K562 treated with DMSO at 1 percent for 4 hours (cell line): ENCODE measurements around the gene FMO1. TPM values are rescaled to one million over a fixed set of nuclear protein-coding genes. Genes with fewer than 3 reads are reported as not detected.

Source experiments
- total RNA-seq: library from RNA; unstranded; fragments of 300-600 nt; gene quantifications from 2 replicates; pipeline ENCODE4 v1.2.3, GENCODE V29; 2022; ENCODE audit not compliant: insufficient read depth

The FMO1 gene
- not detected in 2 replicates for total RNA-seq

GRCh38 chr1:171248302-171248701, at the start of gene FMO1:
TSS of gene FMO1 (plus strand) at chr1:171248494. CDS start at chr1:171258088, 9,594 bp downstream.

GRCh38 chr1:171313835-171314320, 65.6 kb downstream of the FMO1 start, which contains the start of gene FMO4:
TSS of gene FMO4 (plus strand) at chr1:171314183. CDS start at chr1:171319826, 5,643 bp downstream.

Other genes starting within 250 kb of the FMO1 start
- gene FMO3, start 157.6 kb upstream of the FMO1 start, total RNA-seq, result not detected in 2 replicates
- not detected in 2 replicates for gene FMO2, start 63.2 kb upstream of the FMO1 start, total RNA-seq
- gene FMO4, start 65.7 kb downstream of the FMO1 start, total RNA-seq, result 0.75 TPM in 1 of 2 replicates, not detected in the other
- 61.6 and 66.1 TPM in 2 replicates for gene PRRC2C, start 237.0 kb downstream of the FMO1 start, total RNA-seq